Measurements from ENCODE around the gene BHMT2.
A peak's percentile ranks its signal among the peaks of the same experiment; 100 is the strongest.

Gene BHMT2

DNA sequence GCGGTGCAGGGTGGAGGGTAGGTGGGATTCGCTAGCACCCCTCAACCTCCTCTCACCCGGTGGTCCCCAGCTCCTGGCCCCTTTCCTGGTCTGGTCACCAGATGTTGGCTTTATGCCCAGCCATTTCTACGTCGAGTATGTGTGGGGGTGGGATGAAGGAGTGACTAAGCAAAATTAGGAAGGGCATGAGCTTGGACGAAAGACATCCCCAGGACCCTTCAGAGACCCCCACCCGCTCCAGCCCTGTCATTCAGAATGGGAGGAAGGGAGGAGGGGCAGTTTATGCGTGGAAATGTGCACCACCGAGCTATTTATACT lies 742 bp downstream of the BHMT2 start:
- DNase-seq: no peak

DNA sequence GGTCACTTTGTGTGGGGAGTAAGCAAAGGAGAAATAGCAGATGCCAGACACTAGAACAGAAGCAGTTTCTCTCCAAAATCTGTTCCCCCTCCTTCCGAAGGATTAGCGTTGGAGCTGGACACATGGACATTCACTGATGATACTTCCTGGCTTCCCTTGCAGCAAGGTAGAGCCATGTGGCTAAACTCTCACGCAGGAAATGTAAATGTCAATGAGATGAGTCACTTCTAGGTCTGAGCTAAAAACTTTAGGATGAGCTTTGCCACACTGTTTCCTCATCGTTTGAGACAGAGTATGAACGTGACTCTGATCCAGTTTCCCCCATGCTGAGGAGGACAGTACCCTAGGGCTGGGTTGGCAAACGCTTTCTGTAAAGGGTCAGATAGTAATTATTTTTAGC lies 5.1 kb downstream of the BHMT2 start:
- DNase-seq: no peak

- DNase-seq: no peak
Measured at GRCh38 chr5:79075646-79076426, 6.3 kb downstream of the BHMT2 start.

DNA sequence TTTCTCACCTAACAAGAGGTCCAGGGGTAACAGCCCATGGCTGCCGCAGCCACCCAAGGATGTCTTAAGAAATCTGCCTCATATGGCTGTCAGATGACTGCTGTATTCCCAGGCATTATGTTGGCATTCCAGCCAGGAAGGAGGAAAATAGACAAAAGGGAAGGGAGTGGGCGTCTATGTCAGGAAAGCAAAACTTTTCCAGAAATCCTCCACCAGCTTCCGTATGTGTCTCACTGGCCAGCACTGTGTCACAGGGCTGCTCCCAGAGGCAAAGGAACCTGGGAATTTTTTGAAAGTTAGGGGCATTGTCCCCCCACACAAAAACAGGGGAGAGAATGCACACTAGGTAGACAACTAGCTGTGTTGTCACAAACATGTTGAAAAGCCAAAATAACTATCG lies 7.3 kb downstream of the BHMT2 start:
- no peak for DNase-seq

- peak in 1 of 2 experiments; percentile 14 for DNase-seq
Measured at GRCh38 chr5:79077680-79078365, 8.3 kb downstream of the BHMT2 start.

- DNase-seq: no peak
Measured at GRCh38 chr5:79080804-79081203, 11.2 kb downstream of the BHMT2 start.

GRCh38 chr5:79081779-79082178 lies 12.2 kb downstream of the BHMT2 start:
- DNase-seq: no peak

DNA sequence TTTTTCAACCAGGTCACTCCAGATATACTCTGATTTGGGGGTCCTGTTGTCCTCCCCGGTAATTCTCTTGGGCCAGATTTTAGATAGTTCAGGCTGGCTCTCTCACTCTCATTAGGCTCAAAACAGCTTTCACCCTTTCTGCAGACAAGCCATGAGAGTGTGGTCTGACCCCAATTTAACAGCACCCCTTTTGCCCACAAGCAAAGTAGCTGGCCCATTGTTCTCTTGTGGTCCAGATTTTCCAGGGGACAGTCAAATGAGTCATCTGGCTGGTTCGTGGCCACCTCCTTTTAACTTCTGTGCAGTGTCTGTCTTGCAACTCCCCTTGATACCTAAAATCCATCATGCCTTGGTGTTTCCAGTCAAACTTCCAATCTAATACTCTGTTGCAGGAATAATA lies 16.5 kb downstream of the BHMT2 start:
- DNase-seq: no peak

DNA sequence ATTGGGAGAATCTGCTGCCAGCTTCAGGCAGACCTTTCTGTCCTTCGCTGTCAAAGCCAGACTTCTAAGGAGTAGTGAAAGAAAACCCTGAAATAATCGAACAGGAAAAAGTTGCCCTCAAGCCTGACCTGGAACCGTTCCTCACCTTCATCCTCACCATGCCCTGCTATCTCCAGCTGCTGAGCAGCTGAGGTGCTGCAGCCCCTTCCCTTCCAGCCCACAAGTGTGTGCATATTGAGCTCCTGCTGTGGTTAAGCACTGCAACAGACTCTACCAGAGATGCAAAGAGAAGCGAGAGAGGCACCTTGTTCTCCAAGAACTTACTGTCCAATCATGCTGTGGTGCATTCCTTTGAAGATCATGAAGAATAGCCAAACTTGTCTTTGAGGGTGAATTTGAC lies 18.9 kb downstream of the BHMT2 start:
- no peak for DNase-seq

- DNase-seq: no peak
Measured at GRCh38 chr5:79091064-79091463, 21.5 kb downstream of the BHMT2 start.

DNA sequence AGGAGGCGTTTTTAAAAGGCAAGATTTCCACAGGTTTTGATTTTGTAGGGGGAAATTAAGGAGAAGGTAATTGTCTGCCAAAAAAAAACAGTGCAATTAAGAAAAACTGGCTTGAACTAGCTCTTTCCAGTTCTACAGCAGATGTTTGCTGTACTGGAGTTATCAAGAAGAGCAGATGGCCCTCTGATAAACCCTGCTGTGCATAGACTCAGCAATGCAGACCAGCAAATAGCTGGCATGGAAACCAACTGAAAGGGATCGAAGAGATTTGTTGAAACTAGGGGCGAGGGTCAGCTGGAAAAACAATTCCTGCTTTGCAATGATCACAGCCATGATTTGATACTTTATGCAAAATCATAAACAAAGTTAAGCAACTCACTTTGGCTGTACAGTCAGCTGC lies 24.2 kb downstream of the BHMT2 start:
- DNase-seq: no peak

GRCh38 chr5:79105868-79106267 lies 36.3 kb downstream of the BHMT2 start:
- no peak for DNase-seq

DNA sequence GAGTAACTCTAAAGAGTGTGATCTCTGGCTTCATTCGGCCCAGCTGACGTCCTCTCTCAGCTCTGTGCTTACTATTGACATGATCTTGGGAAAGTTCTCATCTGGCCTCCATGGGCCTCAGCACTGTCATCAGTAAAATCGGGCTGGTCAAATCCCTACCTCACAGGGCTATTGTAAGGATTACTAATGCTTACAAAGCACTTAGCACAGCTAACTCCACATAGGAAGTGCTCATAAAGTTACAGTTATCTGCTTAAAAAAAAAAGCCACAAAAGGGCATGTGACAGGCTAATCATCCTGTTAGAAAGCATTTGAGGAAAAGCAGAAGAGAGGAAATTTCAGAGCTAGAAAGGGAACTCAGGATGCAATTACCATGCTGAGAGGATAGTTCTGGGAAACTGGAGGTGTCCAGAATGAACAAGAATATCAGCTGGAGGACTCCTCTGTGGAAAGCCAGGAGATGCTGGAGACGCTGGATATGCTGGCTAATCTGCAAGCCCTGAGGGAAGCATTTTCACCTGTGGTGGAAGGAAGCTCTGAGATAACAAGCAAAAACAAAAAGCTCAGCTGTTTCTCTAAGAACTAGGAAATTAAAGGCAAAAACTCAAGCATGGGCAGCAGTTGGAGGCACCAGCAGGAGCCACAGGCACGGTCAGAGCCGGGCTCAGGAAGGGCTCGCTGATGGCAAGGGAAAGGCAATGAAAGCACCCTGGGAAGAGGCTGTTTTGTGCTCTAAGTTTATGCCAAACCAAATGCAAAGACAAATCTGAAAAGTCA lies 37.6 kb downstream of the BHMT2 start:
- no peak for DNase-seq

- no peak for DNase-seq
Measured at GRCh38 chr5:79108086-79108485, 38.5 kb downstream of the BHMT2 start.

DNA sequence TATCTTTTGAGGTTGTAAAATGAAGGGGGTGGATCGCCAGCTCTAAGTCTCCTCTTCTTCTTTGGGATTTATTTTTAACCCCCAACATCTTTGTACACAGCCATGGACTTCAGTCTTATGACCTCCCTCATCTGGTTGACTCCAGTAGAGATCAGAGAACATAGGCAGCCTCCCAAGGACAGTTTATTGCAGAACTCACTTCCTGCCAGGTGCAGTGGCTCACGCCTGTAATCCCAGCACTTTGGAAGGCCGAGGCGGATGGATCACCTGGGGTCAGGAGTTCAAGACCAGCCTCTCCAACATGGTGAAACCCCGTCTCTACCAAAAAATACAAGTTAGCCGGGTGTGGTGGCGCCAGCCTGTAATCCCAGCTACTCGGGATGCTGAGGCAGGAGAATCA lies 39.2 kb downstream of the BHMT2 start:
- DNase-seq: no peak

GRCh38 chr5:79109527-79110492 lies 40.2 kb downstream of the BHMT2 start:
- peak; percentile 9 to 24 for DNase-seq

DNA sequence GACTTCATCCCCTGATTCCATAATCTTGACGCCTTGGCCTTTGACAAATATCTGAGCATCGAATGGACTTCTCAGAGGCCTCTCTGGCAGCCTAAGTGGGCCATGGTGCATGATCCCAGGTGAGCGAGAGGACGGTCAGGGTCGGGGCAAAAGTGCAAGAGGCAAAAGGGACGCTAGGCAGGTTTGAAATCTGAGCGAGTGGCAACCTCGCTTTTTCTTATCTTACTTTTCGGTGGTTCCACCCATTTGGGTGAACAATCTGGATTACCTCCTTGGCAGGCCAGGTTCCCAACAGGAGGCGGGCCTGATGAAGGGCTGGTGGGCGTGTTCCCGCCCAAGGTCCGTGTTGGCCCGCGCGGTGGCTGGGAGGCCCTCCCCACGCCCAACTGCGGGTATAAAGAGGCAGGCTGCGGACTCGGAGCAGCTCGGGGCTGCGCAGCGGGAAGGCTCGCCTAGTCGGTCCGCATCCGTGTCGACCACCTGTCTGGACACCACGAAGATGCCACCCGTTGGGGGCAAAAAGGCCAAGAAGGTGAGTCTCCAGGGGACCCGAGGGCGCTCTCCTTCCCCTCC lies 41.9 kb downstream of the BHMT2 start, which contains the start of gene BHMT:
TSS of gene BHMT (plus strand) at position 423 of the 573 bp plus-strand sequence. CDS start at position 500, 77 bp downstream.
- DNase-seq: no peak

GRCh38 chr5:79111960-79112702 lies 42.6 kb downstream of the BHMT2 start:
- no peak for DNase-seq

- no peak for DNase-seq
Measured at GRCh38 chr5:79112703-79113058, 43.1 kb downstream of the BHMT2 start.

- DNase-seq: no peak
Measured at GRCh38 chr5:79119486-79119885, 49.9 kb downstream of the BHMT2 start.

DNA sequence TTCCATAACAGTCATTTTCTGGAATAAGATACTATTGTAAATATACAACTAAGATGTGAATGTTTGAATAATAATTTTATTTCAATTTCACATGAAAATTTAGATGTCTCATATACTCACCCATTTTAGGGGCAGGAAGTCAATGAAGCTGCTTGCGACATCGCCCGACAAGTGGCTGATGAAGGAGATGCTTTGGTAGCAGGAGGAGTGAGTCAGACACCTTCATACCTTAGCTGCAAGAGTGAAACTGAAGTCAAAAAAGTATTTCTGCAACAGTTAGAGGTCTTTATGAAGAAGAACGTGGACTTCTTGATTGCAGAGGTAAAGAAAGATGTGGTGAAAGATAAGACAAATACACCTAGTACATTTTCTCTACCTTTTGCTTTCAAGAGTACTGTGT lies 50.7 kb downstream of the BHMT2 start:
- DNase-seq: no peak

- DNase-seq: no peak
Measured at GRCh38 chr5:79122973-79123372, 53.4 kb downstream of the BHMT2 start.
